Myocyte (in vitro differentiated cells): ENCODE data around the gene SAPCD2. TPM values are rescaled to one million over a fixed set of nuclear protein-coding genes. Genes with fewer than 3 reads are reported as not detected.

ENCODE experiments used
- DNase-seq: peaks from one replicate; pipeline ENCODE4 v3.0.0-alpha.2; 2012; ENCODE audit warnings: low read depth
- total RNA-seq: library from RNA; depleted of rRNA; stranded (reverse); fragments of >200 nt; gene quantifications from 2 replicates; pipeline ENCODE4 v1.2.3, GENCODE V29; 2014

SAPCD2 gene
- total RNA-seq, 1 donor from 2014 or later, result 1.9 TPM

- DNase-seq, result peak; percentile 76
Observed at GRCh38 chr9:137049544-137050449, 20.6 kb downstream of the SAPCD2 start.

GRCh38 chr9:137048655-137049543 is 21.5 kb downstream of the SAPCD2 start:
- DNase-seq, result no peak

GRCh38 chr9:137046088-137046787 is 24.1 kb downstream of the SAPCD2 start, which contains the start of gene NPDC1:
Gene NPDC1, minus strand, starts transcription at chr9:137046177. Its CDS starts 188 bp downstream, at chr9:137045989.
- DNase-seq, result peak; percentile 72

GRCh38 chr9:137045294-137046087 is 24.9 kb downstream of the SAPCD2 start:
- DNase-seq, result peak; percentile 38

GRCh38 chr9:137044502-137045177 is 25.7 kb downstream of the SAPCD2 start:
- no peak for DNase-seq

- no peak for DNase-seq
Observed at GRCh38 chr9:137044037-137044436, 26.3 kb downstream of the SAPCD2 start.

GRCh38 chr9:137042751-137043727 is 27.3 kb downstream of the SAPCD2 start:
- no peak for DNase-seq

GRCh38 chr9:137041124-137041523 is 29.2 kb downstream of the SAPCD2 start:
- DNase-seq, result no peak

- DNase-seq, result no peak
Observed at GRCh38 chr9:137040568-137040967, 29.8 kb downstream of the SAPCD2 start.

- no peak for DNase-seq
Observed at GRCh38 chr9:137039611-137040366, 30.6 kb downstream of the SAPCD2 start.

- DNase-seq, result no peak
Observed at GRCh38 chr9:137038916-137039315, 31.4 kb downstream of the SAPCD2 start.

GRCh38 chr9:137037483-137037882 is 32.9 kb downstream of the SAPCD2 start:
- no peak for DNase-seq

- DNase-seq, result no peak
Observed at GRCh38 chr9:137037035-137037434, 33.3 kb downstream of the SAPCD2 start.

- no peak for DNase-seq
Observed at GRCh38 chr9:137035937-137036336, 34.4 kb downstream of the SAPCD2 start.

- no peak for DNase-seq
Observed at GRCh38 chr9:137035507-137035834, 34.9 kb downstream of the SAPCD2 start.

- peak; percentile 79 for DNase-seq
Observed at GRCh38 chr9:137034709-137035506, 35.4 kb downstream of the SAPCD2 start.

- no peak for DNase-seq
Observed at GRCh38 chr9:137034039-137034708, 36.2 kb downstream of the SAPCD2 start.
